Measurements from ENCODE around the gene SEMA3A.
"Not testable (repeated sequence)": the region's sequence is repeated elsewhere in the genome, so short reads cannot be mapped to it uniquely, and the experiment has no call there.

The SEMA3A gene

GRCh38 chr7:84194484-84195271, at the start of gene SEMA3A:
TSS of gene SEMA3A (minus strand) at chr7:84194789. CDS start at chr7:84194586, 203 bp downstream.
- DNase-seq (ENCODE audit: low spot score), result peak; percentile 46

- DNase-seq (ENCODE audit: low spot score), result not testable (repeated sequence)
Observed at GRCh38 chr7:84243037-84243436, 48.4 kb upstream of the SEMA3A start.

- DNase-seq (ENCODE audit: low spot score), result no peak
Observed at GRCh38 chr7:84238596-84238995, 44.0 kb upstream of the SEMA3A start.

GRCh38 chr7:84237533-84238173, 43.1 kb upstream of the SEMA3A start:
- DNase-seq (ENCODE audit: low spot score), result no peak

- peak; percentile 36 for DNase-seq (ENCODE audit: low spot score)
Observed at GRCh38 chr7:84236398-84236797, 41.8 kb upstream of the SEMA3A start.

- no peak for DNase-seq (ENCODE audit: low spot score)
Observed at GRCh38 chr7:84232646-84233045, 38.1 kb upstream of the SEMA3A start.

GRCh38 chr7:84231157-84231556, 36.6 kb upstream of the SEMA3A start:
- peak; percentile 53 for DNase-seq (ENCODE audit: low spot score)

GRCh38 chr7:84230491-84230890, 35.9 kb upstream of the SEMA3A start:
- no peak for DNase-seq (ENCODE audit: low spot score)

GRCh38 chr7:84228526-84228925, 33.9 kb upstream of the SEMA3A start:
- no peak for DNase-seq (ENCODE audit: low spot score)

- no peak for DNase-seq (ENCODE audit: low spot score)
Observed at GRCh38 chr7:84226759-84227158, 32.2 kb upstream of the SEMA3A start.

- DNase-seq (ENCODE audit: low spot score), result no peak
Observed at GRCh38 chr7:84224505-84224904, 29.9 kb upstream of the SEMA3A start.

GRCh38 chr7:84219310-84219709, 24.7 kb upstream of the SEMA3A start:
- no peak for DNase-seq (ENCODE audit: low spot score)

- no peak for DNase-seq (ENCODE audit: low spot score)
Observed at GRCh38 chr7:84218681-84219080, 24.1 kb upstream of the SEMA3A start.

GRCh38 chr7:84216472-84216871, 21.9 kb upstream of the SEMA3A start:
- no peak for DNase-seq (ENCODE audit: low spot score)

GRCh38 chr7:84214757-84215156, 20.2 kb upstream of the SEMA3A start:
- not testable (repeated sequence) for DNase-seq (ENCODE audit: low spot score)

- no peak for DNase-seq (ENCODE audit: low spot score)
Observed at GRCh38 chr7:84210301-84210700, 15.7 kb upstream of the SEMA3A start.

GRCh38 chr7:84209006-84209405, 14.4 kb upstream of the SEMA3A start:
- no peak for DNase-seq (ENCODE audit: low spot score)

GRCh38 chr7:84207615-84208014, 13.0 kb upstream of the SEMA3A start:
- DNase-seq (ENCODE audit: low spot score), result no peak

GRCh38 chr7:84207025-84207424, 12.4 kb upstream of the SEMA3A start:
- DNase-seq (ENCODE audit: low spot score), result no peak

GRCh38 chr7:84204655-84205054, 10.1 kb upstream of the SEMA3A start:
- no peak for DNase-seq (ENCODE audit: low spot score)

- no peak for DNase-seq (ENCODE audit: low spot score)
Observed at GRCh38 chr7:84202855-84203254, 8.3 kb upstream of the SEMA3A start.

- no peak for DNase-seq (ENCODE audit: low spot score)
Observed at GRCh38 chr7:84200859-84201258, 6.3 kb upstream of the SEMA3A start.

- DNase-seq (ENCODE audit: low spot score), result no peak
Observed at GRCh38 chr7:84199216-84199615, 4.6 kb upstream of the SEMA3A start.

GRCh38 chr7:84196084-84196503, 1.5 kb upstream of the SEMA3A start:
- no peak for DNase-seq (ENCODE audit: low spot score)
